AG04449 (cell line): ENCODE results near the gene SERPINE1.
"Not testable (repeated sequence)": the region's sequence is repeated elsewhere in the genome, so short reads cannot be mapped to it uniquely, and the experiment has no call there.

ENCODE experiments used
- CTCF ChIA-PET: fragments of 350-600 bp; formaldehyde crosslinking; extraction: SDS; loops from one replicate; lab custom pipeline; 2021; ENCODE audit warnings: antibody characterized with exemption; lab: Yijun Ruan, JAX
- POLR2A ChIA-PET: fragments of 400-600, 350-600 bp; formaldehyde crosslinking; extraction: SDS; loops from one replicate; lab custom pipeline; 2020; ENCODE audit warnings: antibody characterized with exemption, inconsistent platforms; lab: Yijun Ruan, JAX
- DNase-seq: peaks from one replicate; pipeline ENCODE4 v3.0.0-alpha.2; 2010; ENCODE audit warnings: low read depth, low spot score
- H3K4me3 ChIP-seq: 2 replicates; pipeline ENCODE4 v1.5.1; 2011; ENCODE audit warnings: low read depth, mild to moderate bottlenecking, control low read depth, low read length
- TF ChIP-seq, protein P1 (sequence below): IDR thresholded peaks from one replicate; pipeline ENCODE4 v1.5.1; 2011; ENCODE audit warnings: mild to moderate bottlenecking, moderate library complexity, low read length, control low read depth, inconsistent platforms; ENCODE audit not compliant: insufficient read depth; ENCODE audit errors: missing control alignments

The SERPINE1 gene

DNA sequence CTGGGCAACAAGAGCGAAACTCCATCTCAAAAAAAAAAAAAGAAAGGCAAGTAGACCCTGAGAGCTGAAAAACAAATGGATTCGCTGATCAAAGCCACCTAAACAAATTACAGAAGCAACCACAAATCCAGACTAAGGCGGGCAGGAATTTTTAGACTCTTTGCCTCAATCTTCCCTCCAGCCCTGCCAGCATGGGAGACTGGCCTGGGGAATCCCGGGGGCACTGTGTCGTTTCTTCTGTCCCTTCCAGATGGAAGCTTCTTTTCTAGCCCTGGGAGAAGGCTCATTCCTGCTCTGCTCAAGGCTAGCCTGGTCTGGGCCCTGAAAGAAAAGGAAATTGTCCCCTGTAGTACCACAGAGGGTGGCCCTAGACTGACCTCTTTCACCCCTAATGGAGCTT lies 15.6 kb upstream of the SERPINE1 start:
- ChIA-PET CTCF (interaction anchor here (1.2 to 5.2 kb wide), 6 partner anchors 8 to 33 kb away, joined by 3 to 24 read pairs (median 5); no protein-coding TSS in a partner anchor), POLR2A (interaction anchor here (1.4 to 2.5 kb wide), 2 partner anchors 11 kb away, joined by 3 to 8 read pairs; no protein-coding TSS in a partner anchor)
- no peak overlapping the region for H3K4me3 ChIP-seq
- no peak for DNase-seq
- TF ChIP-seq, protein P1, sequence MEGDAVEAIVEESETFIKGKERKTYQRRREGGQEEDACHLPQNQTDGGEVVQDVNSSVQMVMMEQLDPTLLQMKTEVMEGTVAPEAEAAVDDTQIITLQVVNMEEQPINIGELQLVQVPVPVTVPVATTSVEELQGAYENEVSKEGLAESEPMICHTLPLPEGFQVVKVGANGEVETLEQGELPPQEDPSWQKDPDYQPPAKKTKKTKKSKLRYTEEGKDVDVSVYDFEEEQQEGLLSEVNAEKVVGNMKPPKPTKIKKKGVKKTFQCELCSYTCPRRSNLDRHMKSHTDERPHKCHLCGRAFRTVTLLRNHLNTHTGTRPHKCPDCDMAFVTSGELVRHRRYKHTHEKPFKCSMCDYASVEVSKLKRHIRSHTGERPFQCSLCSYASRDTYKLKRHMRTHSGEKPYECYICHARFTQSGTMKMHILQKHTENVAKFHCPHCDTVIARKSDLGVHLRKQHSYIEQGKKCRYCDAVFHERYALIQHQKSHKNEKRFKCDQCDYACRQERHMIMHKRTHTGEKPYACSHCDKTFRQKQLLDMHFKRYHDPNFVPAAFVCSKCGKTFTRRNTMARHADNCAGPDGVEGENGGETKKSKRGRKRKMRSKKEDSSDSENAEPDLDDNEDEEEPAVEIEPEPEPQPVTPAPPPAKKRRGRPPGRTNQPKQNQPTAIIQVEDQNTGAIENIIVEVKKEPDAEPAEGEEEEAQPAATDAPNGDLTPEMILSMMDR = no peak

DNA sequence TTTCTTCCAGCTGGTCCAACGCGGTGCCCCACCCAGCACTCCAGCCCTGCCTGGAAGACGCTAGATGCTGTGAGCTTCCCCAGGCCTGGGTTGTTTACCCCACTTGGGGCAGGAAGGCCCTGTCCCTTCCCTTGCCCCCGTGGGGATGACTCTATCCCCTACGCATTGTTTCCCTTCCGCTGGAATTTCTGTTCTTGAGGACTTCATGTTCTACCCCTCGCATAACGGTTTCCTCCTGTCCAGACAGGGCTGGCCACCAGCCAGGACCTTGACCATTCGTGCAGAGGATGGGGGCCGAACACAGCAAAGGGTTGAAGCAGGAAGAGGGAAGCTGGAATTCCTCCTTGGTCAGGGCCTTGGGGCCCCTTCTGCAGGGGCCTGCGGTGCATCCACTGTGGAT lies 14.7 kb upstream of the SERPINE1 start:
- ChIA-PET CTCF (interaction anchor here (1.2 to 5.2 kb wide), 4 partner anchors 8 to 17 kb away, joined by 3 to 24 read pairs (median 5); no protein-coding TSS in a partner anchor), POLR2A (interaction anchor here (0.7 to 2.5 kb wide), 3 partner anchors 10 to 17 kb away, joined by 3 to 8 read pairs (median 3); no protein-coding TSS in a partner anchor)
- TF ChIP-seq, protein P1 = no peak
- no peak overlapping the region for H3K4me3 ChIP-seq
- DNase-seq = no peak

DNA sequence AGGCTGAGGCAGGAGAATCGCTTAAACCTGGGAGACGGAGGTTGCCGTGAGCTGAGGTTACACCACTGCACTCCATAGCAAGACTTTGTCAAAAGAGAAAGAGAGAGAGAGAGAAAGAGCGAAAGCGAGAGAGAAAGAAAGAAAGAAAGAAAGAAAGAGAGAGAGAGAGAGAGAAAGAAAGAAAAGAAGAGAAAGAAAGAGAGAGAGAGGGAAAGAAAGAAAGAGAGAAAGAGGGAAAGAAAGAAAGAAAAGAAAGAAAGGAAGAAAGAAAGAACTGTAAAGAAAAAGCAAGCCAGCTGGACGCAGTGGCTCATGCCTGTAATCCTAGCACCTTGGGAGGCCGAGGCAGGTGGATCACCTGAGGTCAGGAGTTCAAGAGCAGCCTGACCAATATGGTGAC lies 13.8 kb upstream of the SERPINE1 start:
- CTCF ChIA-PET = interaction anchor here (0.6 to 5.2 kb wide), 4 partner anchors 10 to 70 kb away, joined by 3 to 24 read pairs (median 6); no protein-coding TSS in a partner anchor
- not testable (repeated sequence) for H3K4me3 ChIP-seq, DNase-seq
- POLR2A ChIA-PET = interaction anchor here (2.0 to 2.9 kb wide), 3 partner anchors 11 to 14 kb away, joined by 6 to 15 read pairs (median 8); partner anchors contain the start of gene SERPINE1

DNA sequence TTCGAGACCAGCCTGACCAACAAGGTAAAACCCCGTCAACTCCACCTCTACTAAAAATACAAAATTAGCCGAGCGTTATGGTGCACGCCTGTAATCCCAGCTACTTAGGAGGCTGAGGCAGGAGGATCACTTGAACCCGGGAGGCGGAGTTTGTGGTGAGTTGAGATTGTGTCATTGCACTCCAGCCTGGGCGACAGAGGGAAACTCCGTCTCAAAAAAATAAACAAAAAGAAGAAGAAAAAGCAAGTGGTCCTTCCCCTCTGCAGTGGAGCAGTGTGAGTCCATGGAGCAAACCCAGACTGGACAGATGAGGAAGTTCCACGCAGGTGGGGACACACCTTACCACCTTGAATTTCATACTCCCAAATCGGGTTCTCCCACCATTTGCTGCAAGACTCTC lies 13.1 kb upstream of the SERPINE1 start:
- ChIA-PET POLR2A (interaction anchor here (0.7 to 2.9 kb wide), 4 partner anchors 10 to 14 kb away, joined by 3 to 15 read pairs (median 7); partner anchors contain the start of gene SERPINE1), CTCF (interaction anchor here (1.3 to 5.2 kb wide), 3 partner anchors 9 to 19 kb away, joined by 5 to 24 read pairs (median 6); no protein-coding TSS in a partner anchor)
- DNase-seq = no peak
- TF ChIP-seq, protein P1 = no peak
- no peak overlapping the region for H3K4me3 ChIP-seq

DNA sequence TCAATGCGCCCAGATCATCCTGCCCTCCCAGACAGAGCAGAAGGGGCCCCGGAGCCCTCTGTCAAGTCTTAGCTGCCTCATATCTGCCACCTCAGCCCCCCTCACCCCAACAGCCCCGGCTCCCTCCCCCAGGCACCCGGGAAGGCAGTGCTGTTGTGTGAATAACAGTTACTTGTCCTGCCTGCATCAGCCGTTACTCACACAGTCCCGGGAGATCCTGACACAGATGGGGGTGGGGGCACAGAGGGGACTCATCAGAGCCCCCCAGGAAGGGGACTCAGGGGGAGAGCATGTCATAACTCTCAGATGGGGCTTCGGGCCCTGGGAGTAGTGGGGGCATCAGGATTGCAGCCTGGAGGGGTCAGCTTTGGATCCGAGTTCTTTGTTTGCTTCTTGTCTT lies 12.4 kb upstream of the SERPINE1 start:
- TF ChIP-seq, protein P1 = no peak
- ChIA-PET CTCF (interaction anchor here (1.5 to 5.2 kb wide), 2 partner anchors 9 to 11 kb away, joined by 5 to 24 read pairs; no protein-coding TSS in a partner anchor), POLR2A (interaction anchor here (0.8 to 2.9 kb wide), 4 partner anchors 13 to 17 kb away, joined by 4 to 15 read pairs (median 7); partner anchors contain the start of gene SERPINE1)
- no peak overlapping the region for H3K4me3 ChIP-seq
- DNase-seq = no peak

DNA sequence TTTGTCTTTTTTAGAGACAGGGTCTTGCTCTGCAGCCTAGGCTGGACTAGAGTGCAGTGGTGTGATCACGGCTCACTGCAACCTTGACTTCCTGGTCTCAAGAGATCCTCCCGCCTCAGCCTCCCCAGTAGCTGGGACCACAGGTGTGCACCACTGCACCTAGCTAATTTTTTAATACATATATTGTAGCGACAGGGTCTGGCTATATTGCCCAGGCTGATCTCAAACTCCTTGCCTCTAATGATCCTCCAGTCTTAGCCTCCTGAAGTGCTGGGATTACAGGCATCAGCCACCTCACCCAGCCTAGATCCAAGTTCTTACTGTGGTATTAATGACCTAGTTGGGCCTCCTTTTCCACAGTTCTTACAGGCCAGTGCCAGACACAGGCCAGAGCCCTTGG lies 11.7 kb upstream of the SERPINE1 start:
- DNase-seq = no peak
- POLR2A ChIA-PET = interaction anchor here (0.8 to 2.9 kb wide), 3 partner anchors 12 to 16 kb away, joined by 4 to 15 read pairs (median 8); partner anchors contain the start of gene SERPINE1
- TF ChIP-seq, protein P1 = no peak
- no peak overlapping the region for H3K4me3 ChIP-seq
- CTCF ChIA-PET = no interaction called here
